ENCODE data around the gene CR1. TPM values are rescaled to one million over a fixed set of nuclear protein-coding genes. Genes with fewer than 3 reads are reported as not detected.
A peak's percentile ranks its signal among the peaks of the same experiment; 100 is the strongest.
"Not testable (repeated sequence)": the region's sequence is repeated elsewhere in the genome, so short reads cannot be mapped to it uniquely, and the experiment has no call there.

Gene CR1
- total and polyA plus RNA-seq, 9 of the 15 experiments (the other 6 are each of a cell fraction or from before 2014, with no cell fraction given), result 0.07 to 0.47 (median 0.18) TPM

DNA sequence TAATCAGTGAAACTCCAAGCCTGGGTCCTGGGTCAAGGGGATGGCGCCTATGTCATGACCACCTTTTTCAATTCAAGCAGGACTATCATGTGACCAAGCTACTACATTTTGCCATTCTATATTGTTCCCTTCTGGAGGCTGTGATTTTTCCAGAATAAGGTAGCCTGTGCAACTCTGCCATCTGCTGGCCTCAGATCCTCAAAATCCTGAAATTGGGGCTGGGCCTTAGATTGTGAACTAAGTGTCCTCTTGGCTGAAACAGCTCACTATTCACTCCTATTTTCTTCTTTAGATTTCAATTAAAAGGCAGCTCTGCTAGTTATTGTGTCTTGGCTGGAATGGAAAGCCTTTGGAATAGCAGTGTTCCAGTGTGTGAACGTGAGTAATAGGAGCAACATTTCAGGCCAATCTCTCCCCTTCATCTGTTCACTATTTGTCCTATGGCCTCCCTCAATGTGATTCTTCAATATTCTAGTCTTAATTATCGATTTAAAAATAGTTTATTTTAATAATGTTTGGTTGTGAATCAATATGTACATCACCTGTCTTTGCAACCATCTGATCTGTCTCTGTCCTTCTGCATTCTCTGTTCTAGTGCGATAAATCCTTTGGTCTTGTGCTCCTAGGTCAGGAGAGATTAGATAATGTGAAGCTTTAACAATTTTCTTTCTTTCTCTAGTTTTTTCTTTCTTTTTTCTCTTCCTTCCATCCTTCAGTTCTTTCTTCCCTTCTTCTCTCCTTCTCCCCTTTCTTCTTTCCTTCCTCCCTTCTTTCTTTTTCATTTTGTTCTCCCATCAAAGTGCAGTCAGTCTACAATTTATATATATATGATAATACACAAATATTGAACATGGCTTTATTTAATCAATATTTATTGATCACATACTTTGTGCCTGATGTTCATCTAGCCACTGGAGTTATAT, 69.8 kb downstream of the CR1 start (continued):
- TF ChIP-seq E2F3 (CRISPR knock-in tag; IDR thresholded peaks at IDR 0.05), result no peak
- no peak for TF ChIP-seq NBN (IDR thresholded peaks at IDR 0.05; ENCODE audit: low read depth)

DNA sequence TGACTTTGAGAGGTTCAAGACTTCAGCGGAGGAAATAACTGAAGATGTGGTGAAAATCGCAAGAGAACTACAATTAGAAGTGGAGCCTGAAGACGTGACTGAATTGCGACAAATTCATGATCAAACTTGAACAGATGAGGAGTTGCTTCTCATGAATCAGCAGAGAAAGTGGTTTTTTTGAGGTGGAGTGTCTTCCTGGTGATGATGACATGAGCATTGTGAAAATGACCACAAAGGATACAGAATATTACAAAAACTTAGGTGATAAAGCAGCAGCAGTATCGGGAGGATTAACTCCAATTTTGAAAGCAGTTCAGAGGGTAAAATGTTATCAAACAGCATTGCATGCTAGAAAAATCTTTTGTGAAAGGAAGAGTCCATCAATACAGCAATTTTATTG, 76.0 kb downstream of the CR1 start:
- H2AFZ ChIP-seq (ENCODE audit: low read depth, low read length); H4K20me1 ChIP-seq (replicated peaks; ENCODE audit: control insufficient read depth, insufficient read depth, low read length); ATAC-seq; H3K9me3 ChIP-seq (replicated peaks; ENCODE audit: control insufficient read depth, insufficient read depth, low read depth, low read length); H3K4me2 ChIP-seq (ENCODE audit: insufficient read depth, low read length); DNase-seq (ENCODE audit: extremely low read depth in 1 of 4, low spot score in 3 of 4); CTCF ChIA-PET (ENCODE audit: low intra/inter-chr PET ratio); H3K4me1 ChIP-seq (replicated peaks in 1 of 2; ENCODE audit: control insufficient read depth in 2 of 2, insufficient read depth in 2 of 2, low read length in 2 of 2); POLR2A ChIA-PET; H3K9ac ChIP-seq (ENCODE audit: insufficient read depth in 1 of 2, low read depth in 2 of 2, low read length in 2 of 2); H3K27me3 ChIP-seq (ENCODE audit: control insufficient read depth in 2 of 2, insufficient read depth in 2 of 2, low read length in 2 of 2); H3K79me2 ChIP-seq (ENCODE audit: control insufficient read depth, insufficient read depth, low read length); H3K9me1 ChIP-seq (ENCODE audit: control insufficient read depth, insufficient read depth, low read length); BruUV-seq (replicated peaks); in situ Hi-C loops (cut with MboI); H3K27ac ChIP-seq (ENCODE audit: extremely low read depth, low read depth, low read length); H3K4me3 ChIP-seq; H3K36me3 ChIP-seq (ENCODE audit: control insufficient read depth, insufficient read depth, low read length); intact Hi-C loops (cut with micrococcal nuclease); FAIRE-seq: not testable (repeated sequence)
- WGBS (ENCODE audit: insufficient coverage, low coverage, missing lambda C conversion rate), result no CpG with 5 or more reads among the region's 5 CpGs

DNA sequence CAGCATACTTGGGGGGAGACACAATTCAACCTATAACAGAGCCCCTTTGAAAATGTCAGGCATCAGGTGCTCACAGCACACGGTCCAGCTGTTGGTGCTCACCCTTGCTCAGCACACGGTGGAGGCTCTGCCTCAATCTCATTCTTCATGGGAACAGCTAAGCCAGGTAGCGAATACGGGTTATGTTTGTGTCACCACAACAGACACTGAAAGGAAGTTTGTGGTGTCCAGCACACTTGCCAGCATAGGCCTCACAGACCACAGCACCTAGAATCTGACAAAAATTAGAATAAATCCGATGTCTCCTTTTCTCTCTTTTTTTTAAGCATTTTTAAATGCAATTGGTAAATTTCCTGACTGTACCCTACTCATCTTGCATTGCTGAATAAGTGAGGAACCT, 77.1 kb downstream of the CR1 start:
- CTCF ChIA-PET (ENCODE audit: low intra/inter-chr PET ratio); H3K36me3 ChIP-seq (ENCODE audit: control insufficient read depth, insufficient read depth, low read length); H3K4me3 ChIP-seq; DNase-seq (ENCODE audit: extremely low read depth in 1 of 4, low spot score in 3 of 4); in situ Hi-C loops (cut with MboI); H3K4me2 ChIP-seq (ENCODE audit: insufficient read depth, low read length); H3K27ac ChIP-seq (ENCODE audit: extremely low read depth, low read depth, low read length); H4K20me1 ChIP-seq (replicated peaks; ENCODE audit: control insufficient read depth, insufficient read depth, low read length); H3K79me2 ChIP-seq (ENCODE audit: control insufficient read depth, insufficient read depth, low read length); FAIRE-seq; H3K27me3 ChIP-seq (ENCODE audit: control insufficient read depth in 2 of 2, insufficient read depth in 2 of 2, low read length in 2 of 2); POLR2A ChIA-PET; intact Hi-C loops (cut with micrococcal nuclease); H2AFZ ChIP-seq (ENCODE audit: low read depth, low read length); BruUV-seq (replicated peaks); ATAC-seq; H3K9me3 ChIP-seq (replicated peaks; ENCODE audit: control insufficient read depth, insufficient read depth, low read depth, low read length); H3K9ac ChIP-seq (ENCODE audit: insufficient read depth in 1 of 2, low read depth in 2 of 2, low read length in 2 of 2); H3K4me1 ChIP-seq (replicated peaks in 1 of 2; ENCODE audit: control insufficient read depth in 2 of 2, insufficient read depth in 2 of 2, low read length in 2 of 2); H3K9me1 ChIP-seq (ENCODE audit: control insufficient read depth, insufficient read depth, low read length): not testable (repeated sequence)
- 62% methylated on average over 3 of the region's 5 CpGs for WGBS (ENCODE audit: insufficient coverage, low coverage, missing lambda C conversion rate)

DNA sequence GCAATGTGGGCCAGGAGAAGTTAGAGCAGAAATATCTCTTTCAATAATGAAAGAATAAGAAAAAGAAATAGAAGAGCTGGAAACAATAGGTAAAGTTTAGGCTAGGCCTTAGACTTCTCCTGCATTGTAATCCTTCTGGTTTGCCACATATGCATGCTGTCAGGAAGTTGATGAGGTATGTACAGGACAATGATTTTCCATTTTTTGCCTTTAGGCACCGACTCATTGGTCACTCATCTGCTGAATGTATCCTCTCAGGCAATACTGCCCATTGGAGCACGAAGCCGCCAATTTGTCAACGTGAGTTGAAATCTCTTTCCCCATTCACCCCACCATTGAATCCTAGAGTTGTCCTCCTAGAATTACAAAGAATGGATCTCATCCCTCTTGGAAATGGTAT, 79.4 kb downstream of the CR1 start:
- ATAC-seq; H3K9me1 ChIP-seq (ENCODE audit: control insufficient read depth, insufficient read depth, low read length); H3K9ac ChIP-seq (ENCODE audit: insufficient read depth in 1 of 2, low read depth in 2 of 2, low read length in 2 of 2); FAIRE-seq; intact Hi-C loops (cut with micrococcal nuclease); H4K20me1 ChIP-seq (replicated peaks; ENCODE audit: control insufficient read depth, insufficient read depth, low read length); H3K27ac ChIP-seq (ENCODE audit: extremely low read depth, low read depth, low read length); H3K27me3 ChIP-seq (ENCODE audit: control insufficient read depth in 2 of 2, insufficient read depth in 2 of 2, low read length in 2 of 2); H3K4me3 ChIP-seq; H3K9me3 ChIP-seq (replicated peaks; ENCODE audit: control insufficient read depth, insufficient read depth, low read depth, low read length); H3K79me2 ChIP-seq (ENCODE audit: control insufficient read depth, insufficient read depth, low read length); H3K4me1 ChIP-seq (replicated peaks in 1 of 2; ENCODE audit: control insufficient read depth in 2 of 2, insufficient read depth in 2 of 2, low read length in 2 of 2); H3K4me2 ChIP-seq (ENCODE audit: insufficient read depth, low read length); H3K36me3 ChIP-seq (ENCODE audit: control insufficient read depth, insufficient read depth, low read length); DNase-seq (ENCODE audit: extremely low read depth in 1 of 4, low spot score in 3 of 4); BruUV-seq (replicated peaks); CTCF ChIA-PET (ENCODE audit: low intra/inter-chr PET ratio): not testable (repeated sequence)
- POLR2A ChIA-PET, result interaction anchor here (1.1 kb wide), 1 partner anchor 57 kb away, joined by 3 read pairs; no protein-coding TSS in a partner anchor
- 63% methylated on average over 4 of the region's 4 CpGs for WGBS (ENCODE audit: insufficient coverage, low coverage, missing lambda C conversion rate)
- peak overlapping the region; percentile 40; the same call in 1 of the 2 replicates for H2AFZ ChIP-seq (ENCODE audit: low read depth, low read length)
- in situ Hi-C loops (cut with MboI), result loop anchor here (5.0 kb wide), 1 partner anchor 127 kb away; no protein-coding TSS in a partner anchor
